HG03097 (cell line): ENCODE results near the gene HPS6.

Experiments
- ATAC-seq: cut with Tn5 transposase; IDR thresholded peaks from one replicate; pipeline ENCODE4 v1.9.1; 2021; ENCODE audit not compliant: unreplicated experiment, low FRiP score

The HPS6 gene

GRCh38 chr10:102067091-102067916, 2.2 kb downstream of the HPS6 start:
- no peak for ATAC-seq

DNA sequence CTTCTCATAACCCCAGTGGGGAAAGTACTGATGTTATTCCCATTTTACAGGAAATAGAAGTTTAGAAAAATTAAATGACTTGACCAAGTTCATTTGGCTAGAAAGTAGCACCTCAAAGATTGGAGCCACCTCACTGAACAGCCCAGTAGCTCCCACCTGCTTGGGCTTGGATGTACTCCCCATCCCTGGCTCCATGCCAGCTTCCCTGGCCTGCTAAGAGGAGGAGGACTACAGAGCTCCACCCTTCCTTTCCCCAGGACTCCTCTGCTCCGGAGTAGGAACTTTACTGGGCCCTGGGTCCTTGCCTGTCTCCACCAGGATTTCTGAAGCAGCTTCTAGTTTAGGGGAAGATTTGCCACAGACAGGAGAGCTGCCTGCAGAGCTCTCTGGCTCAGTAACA, 3.1 kb downstream of the HPS6 start:
- no peak for ATAC-seq

GRCh38 chr10:102069071-102069470, 3.9 kb downstream of the HPS6 start:
- no peak for ATAC-seq

DNA sequence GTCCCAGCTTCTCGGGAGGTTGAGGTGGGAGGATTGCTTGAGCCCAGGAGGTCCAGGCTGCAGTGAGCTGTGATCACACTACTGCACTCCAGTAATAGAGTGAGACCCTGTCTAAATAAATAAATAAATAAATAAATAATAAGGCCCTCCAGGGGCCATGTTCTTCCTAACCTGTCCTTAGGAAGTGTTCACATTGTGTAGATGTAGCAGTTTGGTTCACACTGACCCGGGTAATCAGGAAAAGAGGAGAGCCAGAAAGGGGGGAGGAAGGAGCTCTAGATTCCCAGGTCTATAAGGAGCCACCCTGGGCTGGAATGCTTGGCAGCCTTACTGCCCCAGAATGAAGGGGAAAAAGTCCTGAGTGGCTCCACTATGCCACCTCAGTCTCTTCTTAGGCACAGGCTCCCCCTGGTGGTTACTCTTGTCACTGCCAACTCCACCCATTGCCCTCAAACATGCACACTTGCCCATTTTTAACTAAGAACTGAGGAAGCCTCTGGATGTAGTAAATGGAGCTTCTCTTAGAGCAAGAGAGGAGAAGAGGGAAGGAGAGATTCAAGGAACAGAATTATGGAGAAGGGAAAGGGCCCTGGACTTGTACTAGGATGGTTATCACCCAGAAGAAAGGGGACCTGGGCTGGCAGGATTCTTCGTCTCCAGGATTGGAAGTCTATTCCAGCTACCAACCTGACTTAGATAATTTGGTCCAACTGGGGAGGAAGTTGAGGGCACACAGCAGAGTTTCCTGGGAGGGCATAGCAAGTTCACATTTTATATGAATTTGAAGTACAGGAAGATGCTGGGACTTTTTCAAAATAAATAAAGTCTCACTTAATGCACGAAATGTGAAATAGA, 7.8 kb downstream of the HPS6 start:
- no peak for ATAC-seq

DNA sequence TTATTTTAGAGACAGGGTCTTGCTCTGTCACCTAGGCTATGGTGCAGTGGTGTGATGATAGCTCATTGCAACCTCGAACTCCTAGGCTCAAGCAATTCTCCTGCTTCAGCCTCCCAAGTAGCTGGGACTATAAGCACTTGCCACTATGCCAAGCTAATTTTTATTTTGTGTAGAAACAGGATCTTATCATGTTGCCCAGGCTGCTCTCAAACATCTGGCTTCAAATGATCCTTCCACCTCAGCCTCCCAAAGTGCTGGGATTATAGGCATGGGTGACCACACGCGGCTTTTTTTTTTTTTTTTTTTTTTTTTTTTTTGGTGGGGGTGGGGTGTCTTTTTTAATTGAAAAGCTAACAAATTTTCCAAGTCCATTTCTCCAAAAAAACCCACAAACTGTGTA, 18.4 kb downstream of the HPS6 start:
- ATAC-seq = no peak

DNA sequence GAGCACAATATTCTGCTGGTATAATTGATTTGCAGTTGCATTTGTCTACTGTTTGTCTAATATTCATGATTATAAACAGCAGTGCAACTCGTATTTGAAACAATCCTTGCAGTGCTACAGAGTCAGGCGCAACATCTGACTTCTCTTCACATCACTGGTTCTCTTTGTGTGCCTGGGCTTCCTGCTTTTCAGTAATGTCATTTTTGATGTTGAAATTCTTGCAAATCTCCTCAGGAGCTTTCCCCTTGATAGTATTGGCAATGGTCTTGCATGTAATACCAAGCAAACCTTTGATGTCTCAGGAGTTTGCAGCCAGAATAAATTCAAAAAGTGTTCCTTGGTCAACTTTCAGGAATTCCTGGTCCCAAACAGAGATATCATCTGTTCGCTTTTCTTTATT, 20.2 kb downstream of the HPS6 start:
- ATAC-seq = no peak

DNA sequence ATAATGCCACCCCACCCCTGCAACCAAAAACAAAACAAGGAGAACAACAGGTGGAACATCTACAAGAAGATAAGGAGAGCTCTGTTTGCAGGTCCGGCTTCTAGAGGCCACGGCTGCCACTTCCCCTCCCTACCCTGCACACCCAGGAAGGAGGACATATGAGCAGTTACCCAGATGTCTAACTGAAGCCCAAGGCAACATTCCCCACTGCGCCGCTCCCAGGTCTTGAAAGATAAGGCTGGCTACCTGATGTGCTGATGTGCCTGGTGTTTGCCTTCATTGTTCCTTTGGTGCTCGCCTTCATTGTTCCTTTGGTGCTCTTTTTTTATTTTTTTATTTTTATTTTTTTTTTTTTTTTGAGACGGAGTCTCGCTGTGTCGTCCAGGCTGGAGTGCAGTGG, 21.0 kb downstream of the HPS6 start:
- ATAC-seq = no peak

DNA sequence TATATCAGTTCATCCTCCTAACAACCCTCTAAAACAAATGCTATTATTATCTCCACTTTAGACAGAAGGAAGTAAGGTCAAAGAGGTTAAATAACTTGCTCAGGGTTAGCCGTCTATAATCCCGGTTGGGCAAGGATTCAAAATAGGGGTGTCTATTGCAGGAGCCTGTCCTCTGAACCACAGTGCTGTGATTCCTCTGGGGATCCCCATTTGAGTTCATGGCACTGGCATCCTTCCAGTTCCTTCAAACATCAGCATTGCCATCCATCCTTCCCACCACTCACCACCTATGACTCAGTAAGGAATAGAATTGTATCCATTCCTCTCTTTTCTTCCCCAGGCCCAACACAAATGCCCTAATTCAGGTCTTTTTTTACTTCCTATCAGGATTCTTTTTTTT, 25.6 kb downstream of the HPS6 start:
- no peak for ATAC-seq

GRCh38 chr10:102096449-102096848, 31.3 kb downstream of the HPS6 start:
- ATAC-seq = no peak

- no peak for ATAC-seq
Measured at GRCh38 chr10:102101152-102101551, 36.0 kb downstream of the HPS6 start.

DNA sequence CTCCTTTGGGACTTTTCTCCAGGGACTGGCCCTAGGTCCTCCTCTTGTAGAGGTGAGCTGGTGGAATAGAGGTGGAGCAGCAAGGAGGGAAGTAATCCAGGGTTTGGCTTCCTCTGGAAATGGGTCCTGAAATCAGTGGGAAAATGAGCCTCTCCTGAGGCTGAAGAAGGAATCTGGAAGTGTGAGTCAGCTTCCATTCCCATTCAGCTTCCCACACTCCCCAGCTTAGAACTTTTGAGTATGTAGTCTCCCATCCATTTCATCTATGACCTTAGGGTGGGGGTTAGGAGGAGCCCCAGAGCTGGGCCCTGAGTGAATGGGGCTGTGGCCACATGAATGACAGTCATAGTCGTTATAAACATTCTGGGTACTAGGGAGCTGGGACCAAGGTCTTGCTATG, 37.3 kb downstream of the HPS6 start:
- no peak for ATAC-seq

- ATAC-seq = no peak
Measured at GRCh38 chr10:102106998-102107397, 41.8 kb downstream of the HPS6 start.

- no peak for ATAC-seq
Measured at GRCh38 chr10:102109166-102110116, 44.3 kb downstream of the HPS6 start.

GRCh38 chr10:102111276-102111675, 46.1 kb downstream of the HPS6 start:
- no peak for ATAC-seq

GRCh38 chr10:102112210-102112817, 47.2 kb downstream of the HPS6 start:
- no peak for ATAC-seq

DNA sequence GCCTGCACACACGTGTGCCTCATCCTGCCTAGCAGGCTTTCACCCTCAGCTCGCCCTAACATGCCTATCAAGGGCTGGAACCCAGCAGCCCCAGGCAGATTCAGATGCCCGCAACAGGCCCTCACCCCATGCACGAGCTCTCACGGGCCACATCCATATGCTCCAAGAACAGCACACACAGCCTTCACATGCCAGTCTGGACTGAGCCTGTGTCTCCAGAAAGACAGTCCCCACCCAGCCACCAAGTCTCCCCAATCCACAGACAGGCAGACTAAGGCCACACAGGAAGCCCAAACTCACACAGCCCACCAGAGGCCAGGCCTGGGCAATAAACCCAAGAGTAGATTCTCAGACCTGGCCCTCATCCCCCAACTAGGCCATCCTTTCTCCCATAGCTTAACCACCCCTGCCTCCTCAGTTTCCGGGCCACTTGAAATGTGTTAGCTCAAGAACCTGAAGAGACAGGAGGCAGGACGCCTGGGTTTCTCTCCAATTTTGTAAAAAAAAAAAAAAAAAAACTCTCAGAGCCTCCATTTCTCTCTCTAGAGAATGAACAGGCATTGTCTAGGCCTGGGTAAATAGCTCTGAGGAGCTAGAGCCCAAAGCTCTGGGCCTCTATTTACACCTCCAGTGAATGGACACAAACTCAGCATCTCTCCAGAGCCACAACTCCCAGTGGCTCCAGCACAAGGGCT, 48.3 kb downstream of the HPS6 start:
- no peak for ATAC-seq

- ATAC-seq = no peak
Measured at GRCh38 chr10:102113956-102114857, 49.1 kb downstream of the HPS6 start.

DNA sequence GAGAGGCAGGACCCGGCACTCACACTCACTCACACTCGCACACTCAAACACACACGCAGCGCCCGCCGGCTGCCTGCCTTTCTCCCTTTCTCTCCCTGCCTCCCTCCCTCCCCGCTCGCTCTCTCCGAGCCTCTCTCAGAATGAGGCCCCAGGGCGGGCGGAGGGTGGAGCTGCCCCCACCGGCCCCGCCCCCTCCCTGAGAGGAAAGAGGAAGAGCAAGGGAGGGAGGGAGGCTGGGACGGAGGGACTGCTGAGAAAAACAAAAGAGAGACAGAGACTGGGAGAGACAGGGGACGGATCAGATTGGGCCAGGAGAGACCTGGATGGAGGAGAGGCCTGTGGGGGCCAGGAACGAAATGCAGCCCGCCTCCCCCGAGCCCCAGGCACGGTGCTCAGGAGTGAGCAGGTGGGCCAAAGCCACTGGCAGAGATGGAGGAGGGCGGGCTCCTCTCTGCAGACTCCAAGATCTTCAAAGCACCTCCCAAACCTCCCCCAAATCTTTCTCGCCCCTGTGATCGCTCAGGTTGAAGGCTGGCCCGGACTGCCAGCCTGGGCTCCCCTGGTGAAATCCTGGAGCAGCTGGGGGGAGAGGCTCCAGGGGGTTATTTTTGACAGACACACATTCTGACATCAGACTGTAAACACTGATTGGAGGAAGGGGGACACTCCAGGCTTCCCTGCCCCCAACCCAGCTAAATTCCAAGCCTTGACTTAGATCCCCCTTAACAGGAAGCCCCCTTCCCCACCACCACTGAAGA, 49.9 kb downstream of the HPS6 start:
- peak; percentile 51 for ATAC-seq
